ENCODE measurements around the gene TWIST1. TPM values are rescaled to one million over a fixed set of nuclear protein-coding genes. Genes with fewer than 3 reads are reported as not detected.
A peak's percentile ranks its signal among the peaks of the same experiment; 100 is the strongest.

Gene TWIST1
- total RNA-seq, 1 donor, result 33.2 TPM

- peak overlapping the region; percentile 67 for H3K4me3 ChIP-seq (ENCODE audit: low read depth, low read length)
- no peak for TF ChIP-seq CTCF (IDR thresholded peaks at IDR 0.05; ENCODE audit: insufficient read depth, low read length)
- peak; percentile 81 for DNase-seq (ENCODE audit: low read depth)
These were observed 9.9 kb downstream of the TWIST1 start for GRCh38 chr7:19107356-19108146.

GRCh38 chr7:19107081-19107355 is 10.4 kb downstream of the TWIST1 start:
- TF ChIP-seq CTCF (IDR thresholded peaks at IDR 0.05; ENCODE audit: insufficient read depth, low read length), result no peak
- peak overlapping the region; percentile 67 for H3K4me3 ChIP-seq (ENCODE audit: low read depth, low read length)
- no peak for DNase-seq (ENCODE audit: low read depth)

GRCh38 chr7:19106241-19107080 is 11.0 kb downstream of the TWIST1 start:
- peak overlapping the region; percentile 67 for H3K4me3 ChIP-seq (ENCODE audit: low read depth, low read length)
- no peak for DNase-seq (ENCODE audit: low read depth)
- TF ChIP-seq CTCF (IDR thresholded peaks at IDR 0.05; ENCODE audit: insufficient read depth, low read length), result no peak

- TF ChIP-seq CTCF (IDR thresholded peaks at IDR 0.05; ENCODE audit: insufficient read depth, low read length), result no peak
- no peak for DNase-seq (ENCODE audit: low read depth)
- no peak overlapping the region for H3K4me3 ChIP-seq (ENCODE audit: low read depth, low read length)
These were observed 11.9 kb downstream of the TWIST1 start for GRCh38 chr7:19105546-19105945.

GRCh38 chr7:19104811-19105210 is 12.6 kb downstream of the TWIST1 start:
- no peak for TF ChIP-seq CTCF (IDR thresholded peaks at IDR 0.05; ENCODE audit: insufficient read depth, low read length)
- DNase-seq (ENCODE audit: low read depth), result no peak
- H3K4me3 ChIP-seq (ENCODE audit: low read depth, low read length), result no peak overlapping the region

GRCh38 chr7:19102884-19103283 is 14.6 kb downstream of the TWIST1 start:
- no peak overlapping the region for H3K4me3 ChIP-seq (ENCODE audit: low read depth, low read length)
- no peak for TF ChIP-seq CTCF (IDR thresholded peaks at IDR 0.05; ENCODE audit: insufficient read depth, low read length)
- no peak for DNase-seq (ENCODE audit: low read depth)

Measured in fibroblast of the aortic adventitia (primary cell).